Tibial artery (tissue), 4 donors: ENCODE data around the gene HTR4.

Source experiments
- DNase-seq, 2 donors: peaks; one replicate each; pipeline ENCODE4 v3.0.0-alpha.2; 2019
- H3K27ac ChIP-seq, 2 donors: fragments of 200-600 bp; sonication (generic) in 1 of 2; 1 replicate in 1 of 2; 2 replicates in 1 of 2; pipeline ENCODE4 v1.5.1; 2018 to 2019; ENCODE audit warnings: mild to moderate bottlenecking in 1 of 2
- H3K27me3 ChIP-seq, 2 donors: fragments of 200-600 bp; sonication (generic) in 1 of 2; one replicate each; pipeline versions ENCODE4 v1.5.1 to v1.6.0; 2016 to 2019
- H3K36me3 ChIP-seq, 3 donors: fragments of 200-600 bp; sonication (generic) in 2 of 3; one replicate each; pipeline ENCODE4 v1.5.1; 2016 to 2019; ENCODE audit warnings: mild to moderate bottlenecking in 2 of 3
- H3K4me1 ChIP-seq, 4 donors: fragments of 200-600 bp; sonication (generic) in 2 of 4; 1 replicate in 3 of 4; 2 replicates in 1 of 4; pipeline ENCODE4 v1.5.1; 2016 to 2019
- H3K4me3 ChIP-seq, 2 donors: fragments of 200-600 bp; sonication (generic) in 1 of 2; 1 replicate in 1 of 2; 2 replicates in 1 of 2; pipeline ENCODE4 v1.5.1; 2018 to 2019; ENCODE audit warnings: mild to moderate bottlenecking in 2 of 2
- H3K9me3 ChIP-seq, 3 donors: fragments of 200-600 bp; sonication (generic) in 1 of 3; one replicate each; pipeline ENCODE4 v1.5.1; 2016 to 2019
- intact Hi-C: fragments of 100-400 bp; cut with DNase I; formaldehyde crosslinking; loops from one replicate; pipeline ENCODE4 v1.15.0; 2023; ENCODE audit warnings: low total_unique reads
- TF ChIP-seq, protein P1 (sequence below), 2 experiments: fragments of 200-600 bp in 1 of 2; fragments of 450-650 bp in 1 of 2; IDR thresholded peaks; one replicate each; pipeline ENCODE4 v1.5.1; 2017 to 2019; ENCODE audit warnings: antibody characterized with exemption in 2 of 2, mild to moderate bottlenecking in 1 of 2, moderate library complexity in 1 of 2

HTR4 gene

GRCh38 chr5:148659641-148660345, 5.5 kb upstream of the HTR4 start:
- no peaks in the 10 kb centered on the region for H3K9me3 ChIP-seq
- no peak for DNase-seq
- H3K4me1 ChIP-seq: no peaks in the 10 kb centered on the region
- H3K27ac ChIP-seq: no peak overlapping the region
- H3K36me3 ChIP-seq: no peaks in the 10 kb centered on the region
- intact Hi-C loops: no loop called here
- no peak overlapping the region for H3K4me3 ChIP-seq
- TF ChIP-seq, protein P1, sequence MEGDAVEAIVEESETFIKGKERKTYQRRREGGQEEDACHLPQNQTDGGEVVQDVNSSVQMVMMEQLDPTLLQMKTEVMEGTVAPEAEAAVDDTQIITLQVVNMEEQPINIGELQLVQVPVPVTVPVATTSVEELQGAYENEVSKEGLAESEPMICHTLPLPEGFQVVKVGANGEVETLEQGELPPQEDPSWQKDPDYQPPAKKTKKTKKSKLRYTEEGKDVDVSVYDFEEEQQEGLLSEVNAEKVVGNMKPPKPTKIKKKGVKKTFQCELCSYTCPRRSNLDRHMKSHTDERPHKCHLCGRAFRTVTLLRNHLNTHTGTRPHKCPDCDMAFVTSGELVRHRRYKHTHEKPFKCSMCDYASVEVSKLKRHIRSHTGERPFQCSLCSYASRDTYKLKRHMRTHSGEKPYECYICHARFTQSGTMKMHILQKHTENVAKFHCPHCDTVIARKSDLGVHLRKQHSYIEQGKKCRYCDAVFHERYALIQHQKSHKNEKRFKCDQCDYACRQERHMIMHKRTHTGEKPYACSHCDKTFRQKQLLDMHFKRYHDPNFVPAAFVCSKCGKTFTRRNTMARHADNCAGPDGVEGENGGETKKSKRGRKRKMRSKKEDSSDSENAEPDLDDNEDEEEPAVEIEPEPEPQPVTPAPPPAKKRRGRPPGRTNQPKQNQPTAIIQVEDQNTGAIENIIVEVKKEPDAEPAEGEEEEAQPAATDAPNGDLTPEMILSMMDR (IDR thresholded peaks at IDR 0.05): no peak
- peaks cover 0 to 6% of the 10 kb centered on the region in 2 donors for H3K27me3 ChIP-seq

DNA sequence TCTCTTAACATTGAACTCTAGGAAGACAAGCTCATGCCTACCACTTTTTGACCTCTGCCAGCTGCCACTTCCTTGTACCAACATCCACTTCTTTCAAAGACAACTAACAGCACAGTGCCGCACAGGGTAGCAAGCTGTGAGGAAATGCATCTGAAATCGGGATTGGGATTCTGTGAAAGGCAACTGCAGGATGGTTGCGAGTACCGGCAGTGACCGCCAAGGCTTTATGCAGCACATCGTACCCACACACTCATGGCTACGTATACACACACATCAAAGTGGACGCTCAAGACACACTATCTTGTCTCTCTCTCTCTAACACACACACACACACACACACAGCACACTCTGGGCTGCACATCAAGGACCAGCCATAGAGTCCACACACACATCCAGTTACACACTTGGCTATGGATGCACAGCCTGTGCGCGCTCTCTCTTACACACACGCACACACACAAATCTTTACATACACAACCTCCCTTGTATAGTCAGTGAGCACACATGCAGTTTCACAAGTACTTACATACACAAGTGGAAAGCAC, 964 bp downstream of the HTR4 start:
- peaks cover 0 to 8% (median 2%) of the 10 kb centered on the region in 4 donors for H3K4me1 ChIP-seq
- H3K27ac ChIP-seq: peak overlapping the region in 1 of 2 donors; percentile 23
- no peak for DNase-seq
- intact Hi-C loops: loop anchor here (5.0 kb wide), 1 partner anchor 1021 kb away; no protein-coding TSS in a partner anchor
- no peaks in the 10 kb centered on the region for H3K9me3 ChIP-seq
- TF ChIP-seq, protein P1 (IDR thresholded peaks at IDR 0.05): no peak
- no peaks in the 10 kb centered on the region for H3K36me3 ChIP-seq
- peak overlapping the region; percentile 35 to 50 for H3K4me3 ChIP-seq
- H3K27me3 ChIP-seq: peaks cover 0 to 14% of the 10 kb centered on the region in 2 donors

GRCh38 chr5:148651528-148651927, 2.8 kb downstream of the HTR4 start:
- TF ChIP-seq, protein P1 (IDR thresholded peaks at IDR 0.05): no peak
- DNase-seq: no peak
- Histone ChIP-seq H3K27ac (no peak overlapping the region), H3K36me3 (no peaks in the 10 kb centered on the region), H3K4me3 (no peak overlapping the region), H3K27me3 (peaks cover 0 to 11% of the 10 kb centered on the region in 2 donors), H3K9me3 (no peaks in the 10 kb centered on the region), H3K4me1 (peaks cover 0 to 8% (median 2%) of the 10 kb centered on the region in 4 donors)
- intact Hi-C loops: loop anchor here (5.0 kb wide), 1 partner anchor 1019 kb away; no protein-coding TSS in a partner anchor

- H3K36me3 ChIP-seq: no peaks in the 10 kb centered on the region
- H3K27me3 ChIP-seq: no peaks in the 10 kb centered on the region
- no peaks in the 10 kb centered on the region for H3K9me3 ChIP-seq
- no peak for DNase-seq
- H3K4me1 ChIP-seq: no peaks in the 10 kb centered on the region
- no peak overlapping the region for H3K27ac ChIP-seq
- intact Hi-C loops: no loop called here
- no peak overlapping the region for H3K4me3 ChIP-seq
- TF ChIP-seq, protein P1 (IDR thresholded peaks at IDR 0.05): no peak
Observed at GRCh38 chr5:148645527-148645926, 8.8 kb downstream of the HTR4 start.

DNA sequence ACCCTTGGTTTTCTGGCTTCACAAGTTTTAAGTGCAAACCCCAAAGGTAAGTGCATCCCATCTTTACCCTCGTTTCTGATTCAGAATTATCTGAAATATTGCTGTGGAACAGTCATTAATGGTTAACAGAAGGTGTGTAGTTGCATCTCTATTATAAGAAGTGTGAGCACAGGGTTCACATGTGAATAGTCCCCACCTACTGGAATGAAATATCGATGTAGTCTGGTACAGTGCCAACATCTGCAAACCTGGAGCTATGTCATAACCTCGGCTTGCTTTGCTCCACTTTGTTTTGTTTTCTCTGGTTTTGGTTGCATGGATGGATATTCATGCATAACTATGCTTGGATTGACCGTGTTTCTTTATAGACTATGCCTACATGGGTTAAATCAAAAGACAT, 12.6 kb downstream of the HTR4 start:
- Histone ChIP-seq H3K36me3 (no peaks in the 10 kb centered on the region), H3K27me3 (no peaks in the 10 kb centered on the region), H3K4me1 (no peaks in the 10 kb centered on the region), H3K4me3 (no peak overlapping the region), H3K27ac (no peak overlapping the region), H3K9me3 (no peaks in the 10 kb centered on the region)
- intact Hi-C loops: no loop called here
- DNase-seq: no peak
- TF ChIP-seq, protein P1 (IDR thresholded peaks at IDR 0.05): no peak
